ENCODE data around the gene PRAC1.
A peak's percentile ranks its signal among the peaks of the same experiment; 100 is the strongest.

PRAC1 gene

GRCh38 chr17:48722201-48722907, at the start of gene PRAC1:
PRAC1 (minus strand) TSS chr17:48722518; CDS start chr17:48722392, 126 bp downstream.
- FAIRE-seq (no peak), DNase-seq (ENCODE audit: low spot score) (no peak)

GRCh38 chr17:48770954-48771353, 48.6 kb upstream of the PRAC1 start:
- DNase-seq (ENCODE audit: low spot score) (no peak), FAIRE-seq (no peak)

- FAIRE-seq (no peak), DNase-seq (ENCODE audit: low spot score) (no peak)
Measured at GRCh38 chr17:48769009-48769675, 46.8 kb upstream of the PRAC1 start.

GRCh38 chr17:48767263-48767774, 45.0 kb upstream of the PRAC1 start:
- no peak for DNase-seq (ENCODE audit: low spot score)
- no peak for FAIRE-seq

- no peak for FAIRE-seq
- no peak for DNase-seq (ENCODE audit: low spot score)
Measured at GRCh38 chr17:48761114-48761513, 38.8 kb upstream of the PRAC1 start.

- FAIRE-seq (no peak), DNase-seq (ENCODE audit: low spot score) (no peak)
Measured at GRCh38 chr17:48760411-48760810, 38.1 kb upstream of the PRAC1 start.

GRCh38 chr17:48759288-48759687, 37.0 kb upstream of the PRAC1 start:
- FAIRE-seq: no peak
- no peak for DNase-seq (ENCODE audit: low spot score)

- DNase-seq (ENCODE audit: low spot score) (no peak), FAIRE-seq (peak; percentile 68)
Measured at GRCh38 chr17:48757524-48757961, 35.2 kb upstream of the PRAC1 start.

GRCh38 chr17:48756830-48757251, 34.5 kb upstream of the PRAC1 start:
- DNase-seq (ENCODE audit: low spot score): no peak
- FAIRE-seq: no peak

- DNase-seq (ENCODE audit: low spot score): no peak
- FAIRE-seq: no peak
Measured at GRCh38 chr17:48755356-48755755, 33.0 kb upstream of the PRAC1 start.

- FAIRE-seq: no peak
- no peak for DNase-seq (ENCODE audit: low spot score)
Measured at GRCh38 chr17:48754500-48755261, 32.4 kb upstream of the PRAC1 start.

GRCh38 chr17:48753794-48754499, 31.6 kb upstream of the PRAC1 start:
- FAIRE-seq (no peak), DNase-seq (ENCODE audit: low spot score) (peak; percentile 38)

- no peak for FAIRE-seq
Measured at GRCh38 chr17:48752399-48753288, 30.3 kb upstream of the PRAC1 start.

GRCh38 chr17:48751733-48752398, 29.5 kb upstream of the PRAC1 start:
- no peak for FAIRE-seq
- DNase-seq (ENCODE audit: low spot score): no peak

More at GRCh38 chr17:48752399-48753288, 30.3 kb upstream of the PRAC1 start:
- no peak for DNase-seq (ENCODE audit: low spot score)

GRCh38 chr17:48751172-48751571, 28.9 kb upstream of the PRAC1 start:
- peak; percentile 61 for FAIRE-seq
- no peak for DNase-seq (ENCODE audit: low spot score)

- FAIRE-seq (no peak), DNase-seq (ENCODE audit: low spot score) (no peak)
Measured at GRCh38 chr17:48749621-48750553, 27.6 kb upstream of the PRAC1 start.

GRCh38 chr17:48748718-48749566, 26.6 kb upstream of the PRAC1 start:
- DNase-seq (ENCODE audit: low spot score): no peak
- FAIRE-seq: no peak
